HepG2 (cell line): ENCODE measurements around the gene LHFPL2. TPM values are rescaled to one million over a fixed set of nuclear protein-coding genes. Genes with fewer than 3 reads are reported as not detected.

ENCODE experiments used
- AHDC1 ChIP-seq: sonication (generic); formaldehyde crosslinking; IDR thresholded peaks from 2 replicates; pipeline ENCODE4 v1.5.1; 2020; ENCODE audit warnings: mild to moderate bottlenecking, missing genetic modification reagents, borderline replicate concordance
- CREM ChIP-seq, 2 experiments: sonication (generic) in 1 of 2; formaldehyde crosslinking in 1 of 2; IDR thresholded peaks; 2 replicates each; pipeline versions ENCODE4 v1.4.0 to v1.6.1; 2016 to 2020; ENCODE audit warnings: antibody characterized with exemption in 1 of 2, mild to moderate bottlenecking in 1 of 2, missing genetic modification reagents in 1 of 2
- DNMT3B ChIP-seq: conservative IDR thresholded peaks from 2 replicates; pipeline ENCODE4 v1.6.1; 2016; ENCODE audit warnings: missing biosample characterization, control low read depth
- MAZ ChIP-seq, 2 experiments: sonication (generic) in 1 of 2; formaldehyde crosslinking in 1 of 2; IDR thresholded peaks; 2 replicates each; pipeline versions ENCODE4 v1.5.0 to v1.6.1; 2012 to 2020; ENCODE audit warnings: low read depth in 2 of 2, mild to moderate bottlenecking in 2 of 2, borderline replicate concordance in 1 of 2, improper control_type of control experiment in 1 of 2, low read length in 1 of 2, missing genetic modification reagents in 1 of 2, moderate library complexity in 1 of 2
- REL ChIP-seq: sonication (generic); formaldehyde crosslinking; conservative IDR thresholded peaks from 2 replicates; pipeline ENCODE4 v1.8.0; 2022; ENCODE audit warnings: mild to moderate bottlenecking, missing genetic modification reagents, moderate library complexity
- RXRB ChIP-seq: IDR thresholded peaks from 2 replicates; pipeline ENCODE4 v1.6.1; 2016; ENCODE audit warnings: borderline replicate concordance, missing genetic modification reagents, missing compliant biosample characterization
- SAFB2 ChIP-seq: sonication (generic); formaldehyde crosslinking; IDR thresholded peaks from 2 replicates; pipeline ENCODE4 v1.5.1; 2020; ENCODE audit warnings: missing genetic modification reagents, low read depth, mild to moderate bottlenecking, borderline replicate concordance
- SATB2 ChIP-seq: sonication (generic); formaldehyde crosslinking; IDR thresholded peaks from 2 replicates; pipeline ENCODE4 v1.5.0; 2020; ENCODE audit warnings: missing genetic modification reagents
- SP4 ChIP-seq: sonication (generic); formaldehyde crosslinking; IDR thresholded peaks from 2 replicates; pipeline ENCODE4 v1.8.1; 2023; ENCODE audit warnings: mild to moderate bottlenecking, missing genetic modification reagents
- USF2 ChIP-seq, 2 experiments: sonication (generic) in 1 of 2; formaldehyde crosslinking in 1 of 2; IDR thresholded peaks; 2 replicates each; pipeline versions ENCODE4 v1.5.1 to v1.6.1; 2011 to 2020; ENCODE audit warnings: borderline replicate concordance in 1 of 2, low read depth in 1 of 2, low read length in 1 of 2, mild to moderate bottlenecking in 1 of 2, missing genetic modification reagents in 1 of 2, moderate library complexity in 1 of 2
- ZNF260 ChIP-seq: sonication (generic); formaldehyde crosslinking; IDR thresholded peaks from 2 replicates; pipeline ENCODE4 v1.4.0; 2020; ENCODE audit warnings: missing genetic modification reagents, low read depth, mild to moderate bottlenecking, borderline replicate concordance
- ZNF317 ChIP-seq: sonication (generic); formaldehyde crosslinking; IDR thresholded peaks from 2 replicates; pipeline ENCODE4 v1.5.0; 2020; ENCODE audit warnings: mild to moderate bottlenecking, missing genetic modification reagents
- ZNF878 ChIP-seq: sonication (generic); formaldehyde crosslinking; IDR thresholded peaks from 2 replicates; pipeline ENCODE4 v1.8.1; 2023; ENCODE audit warnings: mild to moderate bottlenecking, missing genetic modification reagents, moderate library complexity
- polyA plus RNA-seq, 8 experiments: library from polyadenylated mRNA; depleted of rRNA in 3 of 8; stranded (reverse) in 7 of 8; unstranded in 1 of 8; fragments of >200 nt; fragmentation: Illumina TruSeq in 4 of 8; extraction: Trizol in 4 of 8; gene quantifications; 2 replicates each; pipeline versions ENCODE4 v1.2.1 to v1.2.3, GENCODE V29; 2011 to 2016; ENCODE audit warnings: low read depth in 4 of 8, missing spikeins in 1 of 8, mixed read lengths in 1 of 8; ENCODE audit not compliant: insufficient read depth in 1 of 8
- total RNA-seq, 5 experiments: library from RNA; depleted of rRNA; stranded (reverse); fragments of >200 nt; fragmentation: Illumina TruSeq; extraction: Trizol; gene quantifications; 2 replicates each; pipeline ENCODE4 v1.2.3, GENCODE V29; 2016; ENCODE audit warnings: low read depth in 1 of 5
- TF ChIP-seq, protein P1 (sequence below): sonication (generic); formaldehyde crosslinking; IDR thresholded peaks from 2 replicates; pipeline ENCODE4 v1.4.0; 2020; ENCODE audit warnings: missing genetic modification reagents
- TF ChIP-seq, protein P2 (sequence below): IDR thresholded peaks from 2 replicates; pipeline ENCODE4 v1.6.1; 2016; ENCODE audit warnings: mild to moderate bottlenecking
- TF ChIP-seq, protein P3 (sequence below): sonication (generic); formaldehyde crosslinking; IDR thresholded peaks from 2 replicates; pipeline ENCODE4 v1.4.0; 2020; ENCODE audit warnings: missing genetic modification reagents

LHFPL2 gene
- total and polyA plus RNA-seq, 2 of the 13 experiments (the other 11 are each of a cell fraction or from before 2014, with no cell fraction given) = 6.0 to 20.0 TPM

GRCh38 chr5:78640662-78641474, 7.7 kb downstream of the LHFPL2 start (continued):
- TF ChIP-seq, protein P1, sequence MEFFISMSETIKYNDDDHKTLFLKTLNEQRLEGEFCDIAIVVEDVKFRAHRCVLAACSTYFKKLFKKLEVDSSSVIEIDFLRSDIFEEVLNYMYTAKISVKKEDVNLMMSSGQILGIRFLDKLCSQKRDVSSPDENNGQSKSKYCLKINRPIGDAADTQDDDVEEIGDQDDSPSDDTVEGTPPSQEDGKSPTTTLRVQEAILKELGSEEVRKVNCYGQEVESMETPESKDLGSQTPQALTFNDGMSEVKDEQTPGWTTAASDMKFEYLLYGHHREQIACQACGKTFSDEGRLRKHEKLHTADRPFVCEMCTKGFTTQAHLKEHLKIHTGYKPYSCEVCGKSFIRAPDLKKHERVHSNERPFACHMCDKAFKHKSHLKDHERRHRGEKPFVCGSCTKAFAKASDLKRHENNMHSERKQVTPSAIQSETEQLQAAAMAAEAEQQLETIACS = no peak
- no peak for TF ChIP-seq ZNF878 (CRISPR knock-in tag)
- no peak for TF ChIP-seq SP4
- no peak for TF ChIP-seq CREM (IDR thresholded peaks at IDR 0.05)
- TF ChIP-seq CREM (CRISPR knock-in tag; IDR thresholded peaks at IDR 0.05) = no peak
- no peak for TF ChIP-seq SAFB2 (CRISPR knock-in tag)
- no peak for TF ChIP-seq ZNF260 (CRISPR knock-in tag)
- TF ChIP-seq RXRB (CRISPR knock-in tag) = no peak
- TF ChIP-seq, protein P2, sequence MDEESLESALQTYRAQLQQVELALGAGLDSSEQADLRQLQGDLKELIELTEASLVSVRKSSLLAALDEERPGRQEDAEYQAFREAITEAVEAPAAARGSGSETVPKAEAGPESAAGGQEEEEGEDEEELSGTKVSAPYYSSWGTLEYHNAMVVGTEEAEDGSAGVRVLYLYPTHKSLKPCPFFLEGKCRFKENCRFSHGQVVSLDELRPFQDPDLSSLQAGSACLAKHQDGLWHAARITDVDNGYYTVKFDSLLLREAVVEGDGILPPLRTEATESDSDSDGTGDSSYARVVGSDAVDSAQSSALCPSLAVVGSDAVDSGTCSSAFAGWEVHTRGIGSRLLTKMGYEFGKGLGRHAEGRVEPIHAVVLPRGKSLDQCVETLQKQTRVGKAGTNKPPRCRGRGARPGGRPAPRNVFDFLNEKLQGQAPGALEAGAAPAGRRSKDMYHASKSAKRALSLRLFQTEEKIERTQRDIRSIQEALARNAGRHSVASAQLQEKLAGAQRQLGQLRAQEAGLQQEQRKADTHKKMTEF (CRISPR knock-in tag) = no peak
- no peak for TF ChIP-seq USF2 (IDR thresholded peaks at IDR 0.05; ENCODE audit: low read depth, low read length)
- no peak for TF ChIP-seq USF2 (CRISPR knock-in tag; IDR thresholded peaks at IDR 0.05; ENCODE audit: borderline replicate concordance)
- TF ChIP-seq, protein P3, sequence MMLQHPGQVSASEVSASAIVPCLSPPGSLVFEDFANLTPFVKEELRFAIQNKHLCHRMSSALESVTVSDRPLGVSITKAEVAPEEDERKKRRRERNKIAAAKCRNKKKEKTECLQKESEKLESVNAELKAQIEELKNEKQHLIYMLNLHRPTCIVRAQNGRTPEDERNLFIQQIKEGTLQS = peak; percentile 62; the same call in 1 of the 2 replicates
- no peak for TF ChIP-seq REL
- TF ChIP-seq AHDC1 = no peak
- no peak for TF ChIP-seq SATB2 (CRISPR knock-in tag)
- no peak for TF ChIP-seq ZNF317 (CRISPR knock-in tag)
- no peak for TF ChIP-seq DNMT3B (CRISPR knock-in tag)
- no peak for TF ChIP-seq MAZ (IDR thresholded peaks at IDR 0.05; ENCODE audit: borderline replicate concordance, low read depth, low read length)
- TF ChIP-seq MAZ (CRISPR knock-in tag; IDR thresholded peaks at IDR 0.05; ENCODE audit: low read depth) = no peak
